Measurements from ENCODE around the gene DOCK1.
"Not testable (repeated sequence)": the region's sequence is repeated elsewhere in the genome, so short reads cannot be mapped to it uniquely, and the experiment has no call there.

DOCK1 gene

DNA sequence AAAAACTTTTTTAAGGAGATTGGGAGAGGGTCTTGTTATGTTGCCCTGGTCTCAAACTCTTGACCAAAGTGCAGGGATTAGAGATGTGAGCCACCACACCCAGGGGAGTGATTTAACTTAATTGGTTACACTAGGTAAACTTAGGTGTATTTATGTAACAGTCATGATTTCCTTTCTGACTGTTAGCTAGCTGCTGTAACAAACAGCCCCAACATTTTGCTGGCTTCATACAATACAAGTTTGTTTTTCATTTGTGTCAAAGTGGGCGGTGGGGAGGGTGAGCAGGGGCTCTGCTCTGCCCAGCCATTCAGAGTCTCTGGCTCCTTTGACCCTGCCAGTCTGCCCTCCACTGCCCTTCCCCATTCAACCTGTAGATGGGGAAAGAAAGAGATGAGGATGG, 9.3 kb downstream of the DOCK1 start:
- H3K4me1 ChIP-seq (ENCODE audit: low read depth, poor library complexity, severe bottlenecking) = no peaks in the 10 kb centered on the region
- H3K79me2 ChIP-seq (ENCODE audit: insufficient read depth, low read depth) = no peaks in the 10 kb centered on the region
- H3K9ac ChIP-seq = no peak overlapping the region
- no peak overlapping the region for H3K27ac ChIP-seq
- H4K20me1 ChIP-seq (ENCODE audit: insufficient read depth) = no peaks in the 10 kb centered on the region
- no peaks in the 10 kb centered on the region for H3K27me3 ChIP-seq (ENCODE audit: insufficient read depth, low read depth)
- TF ChIP-seq, protein P1, sequence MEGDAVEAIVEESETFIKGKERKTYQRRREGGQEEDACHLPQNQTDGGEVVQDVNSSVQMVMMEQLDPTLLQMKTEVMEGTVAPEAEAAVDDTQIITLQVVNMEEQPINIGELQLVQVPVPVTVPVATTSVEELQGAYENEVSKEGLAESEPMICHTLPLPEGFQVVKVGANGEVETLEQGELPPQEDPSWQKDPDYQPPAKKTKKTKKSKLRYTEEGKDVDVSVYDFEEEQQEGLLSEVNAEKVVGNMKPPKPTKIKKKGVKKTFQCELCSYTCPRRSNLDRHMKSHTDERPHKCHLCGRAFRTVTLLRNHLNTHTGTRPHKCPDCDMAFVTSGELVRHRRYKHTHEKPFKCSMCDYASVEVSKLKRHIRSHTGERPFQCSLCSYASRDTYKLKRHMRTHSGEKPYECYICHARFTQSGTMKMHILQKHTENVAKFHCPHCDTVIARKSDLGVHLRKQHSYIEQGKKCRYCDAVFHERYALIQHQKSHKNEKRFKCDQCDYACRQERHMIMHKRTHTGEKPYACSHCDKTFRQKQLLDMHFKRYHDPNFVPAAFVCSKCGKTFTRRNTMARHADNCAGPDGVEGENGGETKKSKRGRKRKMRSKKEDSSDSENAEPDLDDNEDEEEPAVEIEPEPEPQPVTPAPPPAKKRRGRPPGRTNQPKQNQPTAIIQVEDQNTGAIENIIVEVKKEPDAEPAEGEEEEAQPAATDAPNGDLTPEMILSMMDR (conservative IDR thresholded peaks at IDR 0.05; ENCODE audit: low read depth, low read length) = no peak
- no peaks in the 10 kb centered on the region for H3K36me3 ChIP-seq (ENCODE audit: insufficient read depth)
- no peak overlapping the region for H2AFZ ChIP-seq (ENCODE audit: low read depth)
- no peak overlapping the region for H3K4me2 ChIP-seq
- no peak overlapping the region for H3K4me3 ChIP-seq (IDR thresholded peaks at IDR 0.05; ENCODE audit: insufficient read depth, low read depth, low read length)

DNA sequence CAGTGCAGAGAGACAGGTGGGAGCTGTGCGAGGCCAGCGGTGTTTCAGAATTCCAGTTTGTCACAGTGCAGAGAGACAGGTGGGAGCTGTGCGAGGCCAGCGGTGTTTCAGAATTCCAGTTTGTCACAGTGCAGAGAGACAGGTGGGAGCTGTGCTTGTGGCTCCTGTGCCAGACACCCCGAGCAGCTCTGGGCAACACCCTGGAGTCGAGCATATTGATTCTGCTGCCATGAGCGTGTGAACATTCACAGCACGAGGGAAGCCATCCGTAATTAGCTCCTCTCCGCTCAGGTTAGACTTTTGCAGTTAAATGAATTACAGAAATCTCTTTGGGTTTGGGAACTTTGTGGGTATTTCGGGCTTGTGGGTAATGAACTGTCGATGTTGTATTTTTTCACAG, 11.7 kb downstream of the DOCK1 start:
- H3K27ac ChIP-seq; H3K36me3 ChIP-seq (ENCODE audit: insufficient read depth); H3K4me1 ChIP-seq (ENCODE audit: low read depth, poor library complexity, severe bottlenecking); H2AFZ ChIP-seq (ENCODE audit: low read depth); H3K27me3 ChIP-seq (ENCODE audit: insufficient read depth, low read depth); H3K79me2 ChIP-seq (ENCODE audit: insufficient read depth, low read depth); H3K9ac ChIP-seq; H4K20me1 ChIP-seq (ENCODE audit: insufficient read depth); H3K4me3 ChIP-seq (IDR thresholded peaks at IDR 0.05; ENCODE audit: insufficient read depth, low read depth, low read length); H3K4me2 ChIP-seq: not testable (repeated sequence)

DNA sequence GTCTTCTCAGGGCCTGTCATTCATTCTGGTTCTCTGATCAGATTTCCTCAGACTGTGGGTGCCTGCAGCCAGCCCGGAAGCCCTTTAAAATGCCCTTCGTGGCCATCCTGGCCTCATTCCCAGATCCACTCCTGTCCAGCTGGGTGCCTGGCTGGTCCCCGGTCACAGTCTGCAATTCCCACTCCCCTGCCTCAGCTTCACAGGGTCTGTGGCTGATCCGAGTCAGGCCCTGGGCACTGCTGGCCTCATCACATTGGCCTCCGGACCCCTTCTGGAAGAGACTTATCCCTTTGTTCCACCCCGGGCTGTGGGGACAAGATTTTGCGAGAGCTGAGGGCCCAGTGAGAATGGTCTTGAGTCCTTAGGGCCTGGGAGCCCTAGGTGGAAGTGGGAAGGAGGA, 12.1 kb downstream of the DOCK1 start:
- Histone ChIP-seq H3K9ac (no peak overlapping the region), H3K36me3 (ENCODE audit: insufficient read depth) (no peaks in the 10 kb centered on the region), H3K4me3 (IDR thresholded peaks at IDR 0.05; ENCODE audit: insufficient read depth, low read depth, low read length) (no peak overlapping the region), H3K4me1 (ENCODE audit: low read depth, poor library complexity, severe bottlenecking) (no peaks in the 10 kb centered on the region), H3K27ac (no peak overlapping the region), H3K27me3 (ENCODE audit: insufficient read depth, low read depth) (no peaks in the 10 kb centered on the region), H4K20me1 (ENCODE audit: insufficient read depth) (no peaks in the 10 kb centered on the region), H3K4me2 (no peak overlapping the region), H2AFZ (ENCODE audit: low read depth) (no peak overlapping the region), H3K79me2 (ENCODE audit: insufficient read depth, low read depth) (no peaks in the 10 kb centered on the region)
- TF ChIP-seq, protein P1 (conservative IDR thresholded peaks at IDR 0.05; ENCODE audit: low read depth, low read length) = no peak

DNA sequence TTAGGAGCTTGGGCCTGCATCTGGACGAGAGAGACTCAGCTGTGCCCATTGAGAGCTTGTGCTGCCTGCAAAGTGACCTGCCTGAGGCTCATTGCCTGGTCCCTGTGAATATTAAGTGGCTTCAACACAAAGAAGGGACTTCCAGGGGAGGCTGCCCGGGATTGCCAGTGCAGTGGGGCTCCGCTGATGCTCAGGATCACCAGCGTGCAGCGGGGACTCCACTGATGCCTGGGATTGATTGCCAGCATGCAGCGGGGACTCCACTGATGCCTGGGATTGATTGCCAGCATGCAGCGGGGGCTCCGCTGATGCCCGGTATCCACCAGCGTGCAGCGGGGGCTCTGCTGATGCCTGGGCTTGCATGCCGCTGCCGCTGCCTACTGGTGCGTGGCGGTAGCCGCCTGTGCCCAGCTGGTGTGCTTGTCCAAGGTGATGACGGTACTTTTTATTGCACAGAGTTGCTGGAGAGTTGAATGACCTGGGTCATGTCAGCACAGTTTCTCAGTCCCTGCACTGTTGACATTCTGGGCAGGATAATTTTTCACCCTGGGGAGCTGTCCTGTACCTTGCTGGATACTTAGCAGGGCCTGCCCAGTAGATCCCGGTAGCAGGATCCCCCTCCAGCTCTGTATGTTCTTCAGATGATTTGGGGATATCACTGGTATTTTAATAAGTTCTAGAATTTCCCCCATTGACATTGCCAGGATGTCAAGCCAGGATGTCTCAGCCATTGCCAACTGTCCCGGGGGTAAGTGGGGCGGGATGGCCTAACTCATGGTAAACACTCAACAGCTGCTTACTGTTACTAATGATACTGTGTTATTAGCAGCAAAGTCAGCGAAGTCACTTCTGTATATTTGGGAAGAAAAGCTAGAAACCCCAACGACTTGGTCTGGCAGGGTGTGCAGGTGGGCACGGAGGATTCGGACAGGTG, 13.0 kb downstream of the DOCK1 start:
- TF ChIP-seq, protein P1 (conservative IDR thresholded peaks at IDR 0.05; ENCODE audit: low read depth, low read length) = no peak
- H3K4me3 ChIP-seq (IDR thresholded peaks at IDR 0.05; ENCODE audit: insufficient read depth, low read depth, low read length) = no peak overlapping the region
- H3K4me1 ChIP-seq (ENCODE audit: low read depth, poor library complexity, severe bottlenecking) = no peaks in the 10 kb centered on the region
- no peaks in the 10 kb centered on the region for H3K27me3 ChIP-seq (ENCODE audit: insufficient read depth, low read depth)
- no peak overlapping the region for H3K4me2 ChIP-seq
- H3K36me3 ChIP-seq (ENCODE audit: insufficient read depth) = no peaks in the 10 kb centered on the region
- no peak overlapping the region for H2AFZ ChIP-seq (ENCODE audit: low read depth)
- no peak overlapping the region for H3K9ac ChIP-seq
- no peaks in the 10 kb centered on the region for H3K79me2 ChIP-seq (ENCODE audit: insufficient read depth, low read depth)
- no peak overlapping the region for H3K27ac ChIP-seq
- no peaks in the 10 kb centered on the region for H4K20me1 ChIP-seq (ENCODE audit: insufficient read depth)

DNA sequence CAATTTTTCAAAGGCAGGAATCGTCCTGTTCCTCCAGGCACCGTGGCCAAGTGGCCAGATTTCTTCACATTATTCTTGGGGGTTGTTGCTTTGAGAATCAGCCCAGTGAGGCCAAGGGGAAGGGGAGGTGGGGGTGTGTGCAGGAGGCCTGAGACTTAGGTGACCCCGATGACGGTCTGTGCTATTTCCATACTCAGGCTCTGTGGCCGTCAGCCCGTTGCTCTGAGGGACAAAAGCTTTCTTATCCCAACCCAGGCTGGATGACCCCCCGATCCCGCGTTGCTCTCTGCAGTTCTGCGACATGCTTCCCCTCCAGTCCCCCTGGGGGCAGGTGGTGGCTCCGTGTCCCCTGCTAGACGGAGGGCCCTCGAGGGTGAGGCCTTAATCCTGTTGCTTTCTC, 14.2 kb downstream of the DOCK1 start:
- no peaks in the 10 kb centered on the region for H3K27me3 ChIP-seq (ENCODE audit: insufficient read depth, low read depth)
- TF ChIP-seq, protein P1 (conservative IDR thresholded peaks at IDR 0.05; ENCODE audit: low read depth, low read length) = no peak
- no peak overlapping the region for H3K4me3 ChIP-seq (IDR thresholded peaks at IDR 0.05; ENCODE audit: insufficient read depth, low read depth, low read length)
- no peak overlapping the region for H3K4me2 ChIP-seq
- H3K9ac ChIP-seq = no peak overlapping the region
- H4K20me1 ChIP-seq (ENCODE audit: insufficient read depth) = no peaks in the 10 kb centered on the region
- no peaks in the 10 kb centered on the region for H3K79me2 ChIP-seq (ENCODE audit: insufficient read depth, low read depth)
- no peaks in the 10 kb centered on the region for H3K4me1 ChIP-seq (ENCODE audit: low read depth, poor library complexity, severe bottlenecking)
- no peaks in the 10 kb centered on the region for H3K36me3 ChIP-seq (ENCODE audit: insufficient read depth)
- no peak overlapping the region for H3K27ac ChIP-seq
- H2AFZ ChIP-seq (ENCODE audit: low read depth) = no peak overlapping the region

Measured in KMS-11 (cell line).